Esophagus squamous epithelium (tissue), 5 donors: ENCODE measurements around the gene CPNE6. TPM values are rescaled to one million over a fixed set of nuclear protein-coding genes. Genes with fewer than 3 reads are reported as not detected.

Experiments used
- DNase-seq: peaks from one replicate; lab custom pipeline; 2025; lab: John Stamatoyannopoulos, UW
- H3K27ac ChIP-seq, 4 donors: fragments of 200-600 bp; sonication (generic); one replicate each; pipeline ENCODE4 v1.5.1; 2016 to 2019; ENCODE audit warnings: mild to moderate bottlenecking in 1 of 4
- H3K27me3 ChIP-seq, 4 donors: fragments of 200-600 bp; sonication (generic); 1 replicate in 3 of 4; 2 replicates in 1 of 4; pipeline versions ENCODE4 v1.5.1 to v1.6.0; 2017 to 2021; ENCODE audit warnings: antibody characterized with exemption in 1 of 4
- H3K36me3 ChIP-seq, 3 donors: fragments of 200-600 bp; sonication (generic); one replicate each; pipeline ENCODE4 v1.5.1; 2016 to 2019
- H3K4me1 ChIP-seq, 3 donors: fragments of 200-600 bp; sonication (generic); one replicate each; pipeline ENCODE4 v1.5.1; 2017 to 2019
- H3K4me3 ChIP-seq, 4 donors: fragments of 200-600 bp; sonication (generic); 1 replicate in 3 of 4; 2 replicates in 1 of 4; pipeline ENCODE4 v1.5.1; 2016 to 2019; ENCODE audit warnings: mild to moderate bottlenecking in 2 of 4, moderate library complexity in 1 of 4
- H3K9me3 ChIP-seq, 3 donors: fragments of 200-600 bp; sonication (generic); one replicate each; pipeline ENCODE4 v1.5.1; 2016 to 2019
- CTCF ChIP-seq, 6 experiments: fragments of 450-650 bp in 4 of 6; fragments of 200-600 bp in 2 of 6; sonication (generic) in 2 of 6; IDR thresholded peaks; one replicate each; pipeline ENCODE4 v1.5.1; 2016 to 2019; ENCODE audit warnings: antibody characterized with exemption in 6 of 6, mild to moderate bottlenecking in 4 of 6, moderate library complexity in 4 of 6
- POLR2A ChIP-seq, 4 donors: fragments of 450-650 bp; IDR thresholded peaks; one replicate each; pipeline ENCODE4 v1.6.1; 2017; ENCODE audit warnings: antibody characterized with exemption in 4 of 4, mild to moderate bottlenecking in 4 of 4, moderate library complexity in 3 of 4
- WGBS, 2 donors: methylation state at CpG; one replicate each; pipeline ENCODE4 v1.1.5; 2018; 5-methylcytosine and 5-hydroxymethylcytosine counted together
- intact Hi-C: fragments of 100-400 bp; cut with DNase I; formaldehyde crosslinking; loops from one replicate; pipeline ENCODE4 v1.15.0; 2022
- total RNA-seq, 4 donors: library from RNA; depleted of rRNA; stranded (reverse); fragments of >200 nt; gene quantifications; one replicate each; pipeline ENCODE4 v1.1.0, GENCODE V29; 2016
- donor health status: DM: yes; HTN: yes; CAD: no.

The CPNE6 gene
- total RNA-seq, 4 donors from 2014 or later = not detected

- 80% methylated on average over 1 of the region's 10 CpGs; no CpG with 5 or more reads in 1 of the 2 donors for WGBS, 2 donors
- H3K36me3 ChIP-seq = no peaks in the 10 kb centered on the region
- H3K27ac ChIP-seq = no peak overlapping the region
- TF ChIP-seq CTCF (IDR thresholded peaks at IDR 0.05) (no peak), POLR2A (IDR thresholded peaks at IDR 0.05) (no peak)
- H3K4me3 ChIP-seq = no peak overlapping the region
- peaks cover 0 to 29% (median 0%) of the 10 kb centered on the region in 4 donors for H3K27me3 ChIP-seq
- H3K9me3 ChIP-seq = no peaks in the 10 kb centered on the region
- intact Hi-C loops = no loop called here
- H3K4me1 ChIP-seq = peaks cover 0 to 22% (median 11%) of the 10 kb centered on the region in 3 donors
- no peak for DNase-seq
Observed at GRCh38 chr14:24068711-24069410, 2.5 kb upstream of the CPNE6 start.

GRCh38 chr14:24069411-24069735 is 2.0 kb upstream of the CPNE6 start:
- Histone ChIP-seq H3K36me3 (no peaks in the 10 kb centered on the region), H3K9me3 (no peaks in the 10 kb centered on the region), H3K4me1 (peaks cover 0 to 22% (median 11%) of the 10 kb centered on the region in 3 donors), H3K27ac (no peak overlapping the region), H3K4me3 (no peak overlapping the region), H3K27me3 (peaks cover 0 to 29% (median 0%) of the 10 kb centered on the region in 4 donors)
- 90 to 93% methylated on average over 1 to 5 of the region's 6 CpGs for WGBS, 2 donors
- no peak for DNase-seq
- intact Hi-C loops = no loop called here
- no peak for TF ChIP-seq CTCF (IDR thresholded peaks at IDR 0.05)
- TF ChIP-seq POLR2A (IDR thresholded peaks at IDR 0.05) = no peak

- Histone ChIP-seq H3K36me3 (no peaks in the 10 kb centered on the region), H3K4me1 (peaks cover 0 to 22% (median 11%) of the 10 kb centered on the region in 3 donors), H3K9me3 (no peaks in the 10 kb centered on the region), H3K27me3 (peaks cover 0 to 29% (median 0%) of the 10 kb centered on the region in 4 donors), H3K4me3 (no peak overlapping the region), H3K27ac (no peak overlapping the region)
- TF ChIP-seq POLR2A (IDR thresholded peaks at IDR 0.05) (no peak), CTCF (IDR thresholded peaks at IDR 0.05) (no peak)
- DNase-seq = no peak
- intact Hi-C loops = no loop called here
- 74 to 76% methylated on average over 10 of the region's 10 CpGs for WGBS, 2 donors
Observed at GRCh38 chr14:24070285-24071143, 848 bp upstream of the CPNE6 start.

- 36% methylated on average over 11 of the region's 12 CpGs; no CpG with 5 or more reads in 1 of the 2 donors for WGBS, 2 donors
- no peak for DNase-seq
- TF ChIP-seq POLR2A (IDR thresholded peaks at IDR 0.05) (no peak), CTCF (IDR thresholded peaks at IDR 0.05) (no peak)
- H3K36me3 ChIP-seq = no peaks in the 10 kb centered on the region
- intact Hi-C loops = no loop called here
- H3K27ac ChIP-seq = no peak overlapping the region
- peaks cover 0 to 22% (median 11%) of the 10 kb centered on the region in 3 donors for H3K4me1 ChIP-seq
- H3K27me3 ChIP-seq = peaks cover 0 to 29% (median 0%) of the 10 kb centered on the region in 4 donors
- no peak overlapping the region for H3K4me3 ChIP-seq
- H3K9me3 ChIP-seq = no peaks in the 10 kb centered on the region
Observed at GRCh38 chr14:24071836-24072430, 571 bp downstream of the CPNE6 start.
